SW480 (cell line): ENCODE results near the gene MSX1.

ENCODE experiments used
- DNase-seq: peaks from one replicate; pipeline ENCODE4 v3.0.0-alpha.2; 2016; ENCODE audit warnings: low spot score

Gene MSX1

GRCh38 chr4:4869731-4870571 is 10.5 kb downstream of the MSX1 start:
- DNase-seq, result no peak

GRCh38 chr4:4870576-4871241 is 11.2 kb downstream of the MSX1 start:
- DNase-seq, result no peak

GRCh38 chr4:4871242-4871572 is 11.7 kb downstream of the MSX1 start:
- DNase-seq, result no peak

GRCh38 chr4:4871573-4872313 is 12.3 kb downstream of the MSX1 start:
- no peak for DNase-seq

GRCh38 chr4:4872314-4872903 is 12.9 kb downstream of the MSX1 start:
- no peak for DNase-seq

GRCh38 chr4:4873203-4873602 is 13.7 kb downstream of the MSX1 start:
- no peak for DNase-seq

- no peak for DNase-seq
These were observed 14.8 kb downstream of the MSX1 start for GRCh38 chr4:4874254-4874653.

GRCh38 chr4:4875147-4875546 is 15.7 kb downstream of the MSX1 start:
- no peak for DNase-seq

GRCh38 chr4:4875611-4876010 is 16.1 kb downstream of the MSX1 start:
- DNase-seq, result no peak

- no peak for DNase-seq
These were observed 17.6 kb downstream of the MSX1 start for GRCh38 chr4:4876945-4877661.

- no peak for DNase-seq
These were observed 21.0 kb downstream of the MSX1 start for GRCh38 chr4:4880492-4880891.

GRCh38 chr4:4881432-4881831 is 22.0 kb downstream of the MSX1 start:
- DNase-seq, result no peak

- DNase-seq, result no peak
These were observed 25.1 kb downstream of the MSX1 start for GRCh38 chr4:4884611-4885010.

- DNase-seq, result no peak
These were observed 28.0 kb downstream of the MSX1 start for GRCh38 chr4:4887426-4887825.

GRCh38 chr4:4888695-4889094 is 29.2 kb downstream of the MSX1 start:
- DNase-seq, result no peak

- DNase-seq, result no peak
These were observed 30.3 kb downstream of the MSX1 start for GRCh38 chr4:4889781-4890180.

GRCh38 chr4:4890574-4891255 is 31.2 kb downstream of the MSX1 start:
- DNase-seq, result no peak

- no peak for DNase-seq
These were observed 34.3 kb downstream of the MSX1 start for GRCh38 chr4:4893721-4894120.

GRCh38 chr4:4899202-4899925 is 39.9 kb downstream of the MSX1 start:
- no peak for DNase-seq

- no peak for DNase-seq
These were observed 42.4 kb downstream of the MSX1 start for GRCh38 chr4:4901877-4902276.

GRCh38 chr4:4912155-4912554 is 52.7 kb downstream of the MSX1 start:
- DNase-seq, result no peak
